NT2/D1 (cell line): Measurements from ENCODE around the gene OTOP2.

Source experiments
- DNase-seq: peaks from one replicate; pipeline ENCODE4 v3.0.0-alpha.2; 2011; ENCODE audit warnings: low read depth, low spot score
- H3K27me3 ChIP-seq: 2 replicates; pipeline ENCODE4 v1.6.0; 2011; ENCODE audit warnings: mild to moderate bottlenecking; ENCODE audit not compliant: insufficient read length, insufficient read depth
- H3K36me3 ChIP-seq: 2 replicates; pipeline ENCODE4 v1.6.1; 2011; ENCODE audit warnings: mild to moderate bottlenecking, low read length, mixed read lengths; ENCODE audit not compliant: insufficient read depth, insufficient read length
- H3K4me1 ChIP-seq: 2 replicates; pipeline ENCODE4 v1.5.1; 2011; ENCODE audit not compliant: insufficient read depth, insufficient read length
- H3K4me3 ChIP-seq: 2 replicates; pipeline ENCODE4 v1.5.1; 2011; ENCODE audit warnings: low read depth; ENCODE audit not compliant: insufficient read length
- H3K9ac ChIP-seq: 2 replicates; pipeline ENCODE4 v1.6.0; 2011; ENCODE audit warnings: low read depth; ENCODE audit not compliant: insufficient read length
- H3K9me3 ChIP-seq: 2 replicates; pipeline ENCODE4 v1.5.1; 2011; ENCODE audit warnings: mild to moderate bottlenecking, low read length; ENCODE audit not compliant: insufficient read depth
- SUZ12 ChIP-seq: IDR thresholded peaks from 2 replicates; pipeline ENCODE4 v1.6.1; 2011; ENCODE audit not compliant: insufficient read length, insufficient read depth; ENCODE audit errors: extremely low read depth
- YY1 ChIP-seq: IDR thresholded peaks from 2 replicates; pipeline ENCODE4 v1.6.1; 2011; ENCODE audit not compliant: insufficient read length, insufficient read depth
- ZNF274 ChIP-seq: IDR thresholded peaks from 2 replicates; pipeline ENCODE4 v1.6.1; 2011; ENCODE audit warnings: mild to moderate bottlenecking, low read depth, low read length

OTOP2 gene

DNA sequence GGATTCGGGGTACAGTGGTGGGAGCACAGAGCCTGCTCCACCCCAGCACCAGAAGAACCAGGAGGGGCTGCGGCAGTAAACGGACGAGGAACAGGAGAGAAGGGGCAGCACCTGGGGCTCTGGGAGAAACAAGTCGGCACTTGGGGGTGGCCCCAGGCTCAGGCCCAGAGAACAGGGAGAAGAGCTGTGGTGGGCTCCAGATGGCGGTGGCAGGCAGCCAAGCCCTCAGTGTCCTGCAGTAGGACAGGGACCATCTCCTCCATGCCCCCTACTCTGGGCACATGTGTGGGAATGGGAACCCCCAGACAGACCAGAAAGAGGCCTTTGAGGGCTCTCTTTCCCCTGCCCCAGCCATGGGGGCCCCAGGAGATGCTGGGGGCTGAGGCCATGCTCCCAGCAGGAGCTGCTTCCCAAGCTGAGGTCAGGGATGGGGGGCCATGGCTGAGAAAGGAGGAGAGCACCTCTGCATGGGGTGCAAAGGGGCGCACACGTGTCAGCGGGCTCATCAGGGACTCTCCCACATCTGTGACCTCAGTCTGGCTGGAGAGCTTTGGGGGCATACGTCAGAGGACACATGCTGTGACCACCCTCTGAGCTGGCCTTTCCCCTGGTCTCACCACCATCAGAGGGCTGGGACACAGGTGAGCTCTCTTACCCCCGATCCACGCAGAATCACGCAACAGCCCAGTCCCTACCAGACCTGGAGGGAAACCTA, 7.8 kb upstream of the OTOP2 start:
- Histone ChIP-seq H3K27me3 (peaks cover 8% of the 10 kb centered on the region), H3K9ac (no peak overlapping the region), H3K9me3 (no peaks in the 10 kb centered on the region; the same call in 1 of the 2 replicates), H3K4me3 (no peak overlapping the region), H3K36me3 (no peaks in the 10 kb centered on the region), H3K4me1 (peaks cover 9% of the 10 kb centered on the region)
- DNase-seq = no peak
- TF ChIP-seq YY1 = no peak
- TF ChIP-seq SUZ12 = no peak
- no peak for TF ChIP-seq ZNF274

DNA sequence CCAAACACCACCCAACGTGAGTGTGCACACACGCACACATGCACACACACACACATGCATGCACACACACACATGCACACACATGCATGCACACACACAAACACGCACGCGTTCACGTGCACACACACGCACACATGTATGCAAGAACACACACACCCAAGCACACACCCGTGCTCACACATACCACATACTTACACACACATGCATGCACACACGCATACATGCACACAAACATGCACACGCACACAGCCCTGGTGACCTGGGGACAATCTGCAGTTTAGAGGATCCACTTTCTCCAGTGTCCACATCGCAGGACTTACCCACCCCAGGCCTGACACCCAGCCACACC, 7.2 kb upstream of the OTOP2 start:
- Histone ChIP-seq H3K4me3 (no peak overlapping the region), H3K9me3 (no peaks in the 10 kb centered on the region; the same call in 1 of the 2 replicates), H3K36me3 (no peaks in the 10 kb centered on the region), H3K9ac (no peak overlapping the region), H3K4me1 (peaks cover 13% of the 10 kb centered on the region), H3K27me3 (peaks cover 11% of the 10 kb centered on the region)
- no peak for TF ChIP-seq ZNF274
- no peak for TF ChIP-seq SUZ12
- no peak for TF ChIP-seq YY1
- no peak for DNase-seq

DNA sequence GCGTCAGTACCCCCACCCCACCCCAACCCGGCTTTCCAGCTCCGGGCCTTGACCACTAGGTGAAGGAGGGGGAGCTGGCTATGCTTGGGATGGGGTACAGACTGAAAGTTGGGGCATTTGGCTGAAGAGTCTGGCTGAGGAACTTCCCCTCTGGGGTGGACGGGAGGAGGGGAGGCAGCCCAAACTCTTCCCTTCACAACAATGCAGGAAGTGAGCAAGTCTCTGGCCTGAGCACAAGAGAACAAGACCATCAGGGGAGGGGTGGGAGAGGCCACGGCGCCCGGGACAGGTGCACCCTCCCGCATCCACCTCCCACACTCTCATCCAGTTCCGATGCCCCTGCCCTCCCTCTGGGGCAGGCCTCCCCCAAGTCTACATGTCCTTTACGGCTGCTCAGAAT, 6.6 kb upstream of the OTOP2 start:
- Histone ChIP-seq H3K36me3 (no peaks in the 10 kb centered on the region), H3K4me3 (no peak overlapping the region), H3K27me3 (peaks cover 16% of the 10 kb centered on the region), H3K9me3 (no peaks in the 10 kb centered on the region; the same call in 1 of the 2 replicates), H3K9ac (no peak overlapping the region), H3K4me1 (peaks cover 15% of the 10 kb centered on the region)
- no peak for TF ChIP-seq ZNF274
- no peak for TF ChIP-seq SUZ12
- no peak for TF ChIP-seq YY1
- no peak for DNase-seq

DNA sequence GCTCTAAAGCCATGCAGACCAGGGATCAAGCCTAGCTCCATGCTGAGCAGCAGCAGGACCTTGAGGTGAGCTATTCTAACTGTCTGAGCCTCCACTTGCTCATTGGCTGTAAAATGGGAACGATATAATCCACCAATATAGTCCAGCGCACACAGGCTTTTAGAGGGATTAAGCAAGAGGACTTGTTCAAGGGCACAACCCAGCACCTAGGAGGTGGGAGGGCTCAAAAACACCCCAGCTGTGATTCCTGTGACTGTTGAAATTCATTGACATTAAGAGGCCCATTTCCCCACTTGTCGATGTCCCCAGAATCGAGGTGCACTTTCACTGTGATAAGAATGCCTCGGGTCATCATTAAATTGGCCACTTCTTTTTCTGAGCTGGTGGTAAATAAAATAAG, 5.2 kb upstream of the OTOP2 start:
- peaks cover 31% of the 10 kb centered on the region for H3K27me3 ChIP-seq
- peaks cover 19% of the 10 kb centered on the region for H3K4me1 ChIP-seq
- no peak overlapping the region for H3K9ac ChIP-seq
- H3K36me3 ChIP-seq = no peaks in the 10 kb centered on the region
- H3K4me3 ChIP-seq = no peak overlapping the region
- no peaks in the 10 kb centered on the region; the same call in 1 of the 2 replicates for H3K9me3 ChIP-seq
- TF ChIP-seq SUZ12 = no peak
- TF ChIP-seq YY1 = no peak
- no peak for TF ChIP-seq ZNF274
- DNase-seq = no peak

DNA sequence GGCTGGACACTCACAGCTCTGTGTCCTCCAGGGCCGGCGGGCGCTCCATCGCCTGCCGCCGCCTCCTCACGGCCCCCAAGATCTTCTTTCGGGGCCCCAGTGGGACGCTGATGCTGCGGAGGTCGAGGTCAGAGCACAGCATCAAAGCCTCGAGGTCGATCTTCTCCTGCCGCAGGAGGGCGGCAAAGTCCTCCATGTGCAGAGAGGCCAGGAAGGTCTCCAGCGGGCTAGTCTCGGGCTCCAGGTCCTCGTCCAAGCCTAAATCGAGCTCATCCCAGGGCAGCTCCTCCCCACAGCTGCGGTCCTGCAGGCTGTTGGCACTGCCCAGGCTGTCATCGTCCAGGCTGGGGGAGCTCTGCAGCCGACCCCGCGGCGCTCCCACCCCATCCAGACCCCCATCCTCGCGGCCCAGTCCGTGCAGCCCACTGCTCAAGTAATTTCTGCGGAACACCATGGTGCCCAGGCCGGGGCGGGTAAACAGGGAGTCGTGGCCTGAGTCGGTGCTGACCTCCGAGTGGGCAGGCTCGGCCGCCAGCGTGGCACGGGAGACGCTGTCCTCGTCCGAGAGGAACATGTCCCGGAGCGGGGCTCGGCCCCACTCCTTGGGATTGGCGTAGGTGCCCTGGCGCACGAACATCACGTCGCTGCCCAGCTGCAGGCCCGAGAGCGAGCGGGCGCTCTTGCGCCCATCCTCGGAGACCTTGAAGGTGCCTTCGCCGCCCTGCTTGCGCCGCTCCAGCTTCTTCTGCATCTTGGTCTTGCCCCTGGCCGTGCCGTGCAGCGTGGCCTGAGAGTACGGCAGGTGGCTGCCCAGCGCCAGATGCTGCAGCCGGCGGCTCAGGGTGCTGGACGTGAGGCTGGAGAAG, 4.4 kb upstream of the OTOP2 start:
- H3K4me3 ChIP-seq = no peak overlapping the region
- H3K4me1 ChIP-seq = peaks cover 23% of the 10 kb centered on the region
- H3K9ac ChIP-seq = no peak overlapping the region
- peak; percentile 16 for DNase-seq
- H3K27me3 ChIP-seq = peaks cover 38% of the 10 kb centered on the region
- H3K9me3 ChIP-seq = no peaks in the 10 kb centered on the region
- no peak for TF ChIP-seq YY1
- TF ChIP-seq ZNF274 = no peak
- no peak for TF ChIP-seq SUZ12
- H3K36me3 ChIP-seq = no peaks in the 10 kb centered on the region

DNA sequence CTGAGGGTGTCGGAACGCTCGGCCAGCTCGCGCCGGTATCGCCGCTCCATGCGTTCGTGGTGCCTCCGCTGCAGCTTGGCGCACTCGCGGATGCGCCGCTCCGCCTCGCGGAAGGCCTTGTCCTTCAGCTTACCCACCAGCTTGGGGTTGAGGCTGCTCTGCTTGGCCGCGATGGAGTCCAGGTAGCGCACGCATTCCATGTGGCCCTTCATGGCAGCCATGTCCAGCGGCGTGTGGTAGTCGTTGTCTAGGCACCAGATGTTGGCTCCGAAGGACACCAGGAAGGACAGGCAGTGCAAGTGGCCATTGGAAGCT, 3.8 kb upstream of the OTOP2 start:
- DNase-seq = no peak
- Histone ChIP-seq H3K36me3 (no peaks in the 10 kb centered on the region), H3K9me3 (no peaks in the 10 kb centered on the region), H3K9ac (no peak overlapping the region), H3K27me3 (peaks cover 44% of the 10 kb centered on the region), H3K4me1 (peaks cover 26% of the 10 kb centered on the region), H3K4me3 (no peak overlapping the region)
- TF ChIP-seq YY1 (no peak), ZNF274 (no peak), SUZ12 (no peak)

DNA sequence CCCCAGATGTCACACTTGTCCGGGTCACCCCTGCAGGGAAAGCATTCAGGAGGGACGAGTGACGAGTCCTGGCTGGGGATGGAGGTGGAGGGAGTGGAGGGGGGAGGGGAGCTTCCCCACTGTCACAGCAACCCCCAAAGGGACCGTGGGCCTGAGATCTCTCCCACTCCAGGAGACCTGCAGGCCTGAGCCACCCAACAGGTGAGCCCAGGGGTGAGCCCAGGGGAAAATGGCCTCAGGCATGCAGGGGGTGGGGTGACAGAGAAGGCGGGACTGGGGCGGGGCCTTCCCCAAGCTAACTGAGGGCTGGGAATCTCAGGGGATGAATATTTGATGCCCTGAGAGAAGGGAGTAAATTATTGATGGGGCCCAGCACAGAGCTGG, 3.4 kb upstream of the OTOP2 start:
- DNase-seq = no peak
- H3K27me3 ChIP-seq = peaks cover 48% of the 10 kb centered on the region

More for the DNA sequence above, 3.4 kb upstream of the OTOP2 start:
- Histone ChIP-seq H3K4me3 (no peak overlapping the region), H3K9ac (no peak overlapping the region), H3K9me3 (no peaks in the 10 kb centered on the region), H3K36me3 (no peaks in the 10 kb centered on the region), H3K4me1 (peaks cover 26% of the 10 kb centered on the region)
- no peak for TF ChIP-seq YY1
